SK-N-MC (cell line): Measurements from ENCODE around the gene NKD1.
A peak's percentile ranks its signal among the peaks of the same experiment; 100 is the strongest.
"Not testable (repeated sequence)": the region's sequence is repeated elsewhere in the genome, so short reads cannot be mapped to it uniquely, and the experiment has no call there.

Experiments
- DNase-seq: peaks from one replicate; pipeline ENCODE4 v3.0.0-alpha.2; 2011; ENCODE audit warnings: low read depth, low spot score
- H3K27ac ChIP-seq: fragments of 200-600 bp; sonication (generic); 2 replicates; pipeline ENCODE4 v1.5.1; 2016; ENCODE audit warnings: mixed run types
- H3K36me3 ChIP-seq: fragments of 200-600 bp; sonication (generic); 2 replicates; pipeline ENCODE4 v1.6.1; 2017; ENCODE audit warnings: antibody characterized with exemption, low read length, mixed read lengths; ENCODE audit not compliant: insufficient read depth
- H3K4me3 ChIP-seq: fragments of 200-600 bp; sonication (generic); 2 replicates; pipeline ENCODE4 v1.5.1; 2016
- H3K9ac ChIP-seq: fragments of 200-600 bp; sonication (generic); 2 replicates; pipeline ENCODE4 v1.8.0; 2017; ENCODE audit warnings: mixed run types, mixed read lengths; ENCODE audit not compliant: insufficient read length
- H3K9me3 ChIP-seq: fragments of 200-600 bp; sonication (generic); 2 replicates; pipeline ENCODE4 v1.6.1; 2017; ENCODE audit warnings: low read depth, mild to moderate bottlenecking, antibody characterized with exemption, low read length, moderate library complexity, mixed read lengths
- EZH2 ChIP-seq: fragments of 200-600 bp; sonication (generic); IDR thresholded peaks from one replicate; pipeline ENCODE4 v1.6.1; 2017; ENCODE audit warnings: antibody characterized with exemption
- FOXP2 ChIP-seq: optimal IDR thresholded peaks from 2 replicates; pipeline ENCODE3; 2011; ENCODE audit warnings: mild to moderate bottlenecking, moderate library complexity; ENCODE audit not compliant: insufficient read depth; ENCODE audit errors: extremely low read length, control extremely low read depth
- POLR2AphosphoS5 ChIP-seq: IDR thresholded peaks from 2 replicates; pipeline ENCODE4 v1.6.1; 2012; ENCODE audit warnings: mild to moderate bottlenecking, low read depth, low read length, borderline replicate concordance

NKD1 gene, protein sequence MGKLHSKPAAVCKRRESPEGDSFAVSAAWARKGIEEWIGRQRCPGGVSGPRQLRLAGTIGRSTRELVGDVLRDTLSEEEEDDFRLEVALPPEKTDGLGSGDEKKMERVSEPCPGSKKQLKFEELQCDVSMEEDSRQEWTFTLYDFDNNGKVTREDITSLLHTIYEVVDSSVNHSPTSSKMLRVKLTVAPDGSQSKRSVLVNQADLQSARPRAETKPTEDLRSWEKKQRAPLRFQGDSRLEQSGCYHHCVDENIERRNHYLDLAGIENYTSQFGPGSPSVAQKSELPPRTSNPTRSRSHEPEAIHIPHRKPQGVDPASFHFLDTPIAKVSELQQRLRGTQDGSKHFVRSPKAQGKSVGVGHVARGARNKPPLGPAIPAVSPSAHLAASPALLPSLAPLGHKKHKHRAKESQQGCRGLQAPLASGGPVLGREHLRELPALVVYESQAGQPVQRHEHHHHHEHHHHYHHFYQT

DNA sequence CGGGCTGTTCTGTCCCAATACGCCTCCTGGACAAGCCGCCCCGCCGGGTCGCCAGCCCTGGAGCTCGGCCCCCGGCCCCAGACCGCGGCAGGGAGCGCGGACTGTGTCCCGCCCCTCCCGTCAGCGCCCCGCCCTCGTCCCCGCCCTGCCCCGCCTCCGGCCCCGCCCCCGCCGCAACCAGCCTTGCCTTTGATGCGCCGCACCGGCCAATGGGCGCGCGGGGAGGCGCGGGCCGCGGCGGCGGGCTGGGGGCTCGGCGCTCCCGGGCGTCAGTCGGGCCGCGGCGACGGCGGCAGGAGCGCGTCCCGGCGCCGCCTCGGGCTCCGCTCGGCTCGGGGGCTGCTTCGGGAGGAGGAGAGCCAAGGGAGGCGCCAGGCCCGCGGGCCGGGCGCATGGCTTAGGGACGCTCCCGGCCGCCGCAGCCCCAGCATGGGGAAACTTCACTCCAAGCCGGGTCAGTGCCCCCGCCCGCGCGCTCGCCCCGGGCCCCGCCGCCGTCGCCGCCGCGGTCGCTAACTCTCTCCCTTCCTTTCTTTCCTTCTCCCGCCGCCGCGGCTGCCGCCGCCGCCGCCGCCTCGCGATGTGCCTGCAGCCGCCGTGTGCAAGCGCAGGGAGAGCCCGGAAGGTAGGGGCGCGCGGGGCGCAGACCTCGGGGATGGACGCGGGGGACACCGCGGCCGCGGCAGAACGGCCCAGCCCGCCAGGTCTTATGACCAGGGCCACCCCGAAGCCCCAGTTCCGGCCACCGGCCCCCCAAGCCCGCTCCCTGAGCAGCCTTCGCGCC lies at the start of gene NKD1:
TSS of gene NKD1 (plus strand) at position 272 of the 784 bp plus-strand sequence. CDS start at position 430, 158 bp downstream.
- H3K36me3 ChIP-seq = no peaks in the 10 kb centered on the region
- H3K9ac ChIP-seq = no peak within 1 kb of the TSS
- H3K27ac ChIP-seq = no peak within 1 kb of the TSS
- TF ChIP-seq POLR2AphosphoS5 = no peak
- no peak for TF ChIP-seq FOXP2
- H3K4me3 ChIP-seq = peak within 1 kb of the TSS; percentile 64
- DNase-seq = no peak
- no peaks in the 10 kb centered on the region for H3K9me3 ChIP-seq

DNA sequence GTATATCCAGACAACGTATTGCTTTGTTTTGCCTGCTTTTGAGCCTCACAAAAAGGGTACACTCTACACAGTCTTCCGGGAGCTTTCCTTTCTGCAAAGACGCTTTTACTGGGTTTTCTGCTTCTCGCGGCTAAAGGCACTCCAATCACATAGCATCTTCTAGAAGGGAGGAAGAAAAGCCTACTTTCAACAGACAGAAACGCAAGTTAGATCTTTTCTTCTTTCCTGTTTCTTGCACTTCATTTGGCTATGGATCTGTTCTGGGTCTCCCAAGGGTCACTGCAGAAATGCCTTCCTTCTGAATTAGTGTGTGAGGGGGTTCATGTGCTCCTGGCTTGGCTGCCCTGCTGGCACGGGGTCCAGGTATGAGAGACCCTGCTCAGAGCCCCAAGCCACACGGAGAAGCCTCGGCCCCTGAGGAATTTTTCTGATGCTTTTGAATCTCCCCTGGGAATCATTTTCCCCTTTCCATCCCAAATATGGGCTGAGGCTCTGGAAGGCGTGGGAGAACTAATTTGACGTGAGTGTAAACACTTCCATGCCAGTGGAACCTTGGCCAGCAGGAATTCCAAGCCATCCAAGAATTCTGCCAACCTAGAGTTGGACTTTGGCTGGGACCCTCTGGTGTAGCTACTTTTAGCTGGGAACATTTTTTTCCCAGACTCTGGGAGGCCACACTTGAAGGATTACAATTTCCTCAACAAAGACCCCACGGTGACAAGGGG lies 49.6 kb upstream of the NKD1 start:
- Histone ChIP-seq H3K9ac (no peak overlapping the region), H3K36me3 (no peaks in the 10 kb centered on the region), H3K9me3 (no peaks in the 10 kb centered on the region), H3K27ac (no peak overlapping the region), H3K4me3 (no peak overlapping the region)
- DNase-seq = no peak
- TF ChIP-seq FOXP2 (no peak), POLR2AphosphoS5 (no peak)

DNA sequence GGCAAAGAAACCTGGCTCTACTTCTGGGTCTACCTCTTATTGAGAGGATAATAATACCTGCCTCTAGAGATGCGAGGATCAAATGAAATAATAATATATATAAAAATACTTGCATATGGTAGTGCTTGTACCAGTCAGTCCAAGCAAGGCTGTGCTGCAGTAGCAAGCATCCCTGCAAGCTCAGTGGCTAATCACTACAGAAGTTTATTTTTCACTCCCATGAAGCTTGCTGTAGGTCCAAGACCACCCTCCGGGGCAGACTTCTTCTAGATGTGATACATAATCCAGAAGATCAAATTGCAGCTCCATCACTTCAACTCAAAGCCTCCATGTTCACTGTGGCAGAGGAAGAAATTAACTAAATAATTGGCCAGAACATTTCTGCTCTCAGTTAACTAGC lies 48.9 kb upstream of the NKD1 start:
- no peak for TF ChIP-seq POLR2AphosphoS5
- no peak for TF ChIP-seq EZH2
- no peak for TF ChIP-seq FOXP2
- H3K9me3 ChIP-seq = no peaks in the 10 kb centered on the region
- no peak overlapping the region for H3K9ac ChIP-seq
- no peaks in the 10 kb centered on the region for H3K36me3 ChIP-seq
- H3K4me3 ChIP-seq = no peak overlapping the region
- no peak overlapping the region for H3K27ac ChIP-seq
- DNase-seq = no peak

DNA sequence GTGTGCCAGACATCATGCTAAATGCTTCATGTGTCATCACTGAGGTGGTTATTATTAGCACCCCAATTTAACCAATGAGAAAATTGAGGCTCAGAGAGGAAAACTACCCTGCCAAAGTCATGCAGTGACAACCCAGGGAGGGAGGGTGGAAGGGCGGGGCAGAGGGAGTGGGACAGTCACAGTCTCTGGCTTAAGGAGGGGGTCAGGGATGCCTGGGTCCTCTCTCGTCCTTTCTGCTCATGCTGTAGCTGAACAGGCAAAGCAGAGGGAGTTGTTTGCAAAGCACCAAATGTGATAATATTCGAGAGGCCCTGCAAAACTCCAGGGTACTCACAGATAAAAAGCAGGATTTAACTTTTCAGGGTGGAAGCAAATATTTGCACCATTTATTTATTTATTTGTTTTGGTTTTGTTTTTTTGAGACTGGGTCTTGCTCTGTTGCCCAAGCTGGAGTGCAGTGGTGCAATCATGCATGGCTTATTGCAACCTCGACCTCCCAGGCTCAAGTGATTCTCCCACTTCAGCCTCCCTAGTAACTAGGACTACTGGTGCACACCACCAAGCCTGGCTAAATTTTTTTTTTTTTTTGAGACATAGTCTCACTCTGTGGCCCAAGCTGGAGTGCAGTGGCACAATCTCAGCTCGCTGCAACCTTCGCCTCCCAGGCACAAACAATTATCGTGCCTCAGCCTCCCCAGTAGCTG lies 47.9 kb upstream of the NKD1 start:
- Histone ChIP-seq H3K9ac (no peak overlapping the region), H3K27ac (no peak overlapping the region), H3K4me3 (no peak overlapping the region), H3K9me3 (no peaks in the 10 kb centered on the region), H3K36me3 (no peaks in the 10 kb centered on the region)
- TF ChIP-seq EZH2 = no peak
- no peak for TF ChIP-seq POLR2AphosphoS5
- no peak for DNase-seq

DNA sequence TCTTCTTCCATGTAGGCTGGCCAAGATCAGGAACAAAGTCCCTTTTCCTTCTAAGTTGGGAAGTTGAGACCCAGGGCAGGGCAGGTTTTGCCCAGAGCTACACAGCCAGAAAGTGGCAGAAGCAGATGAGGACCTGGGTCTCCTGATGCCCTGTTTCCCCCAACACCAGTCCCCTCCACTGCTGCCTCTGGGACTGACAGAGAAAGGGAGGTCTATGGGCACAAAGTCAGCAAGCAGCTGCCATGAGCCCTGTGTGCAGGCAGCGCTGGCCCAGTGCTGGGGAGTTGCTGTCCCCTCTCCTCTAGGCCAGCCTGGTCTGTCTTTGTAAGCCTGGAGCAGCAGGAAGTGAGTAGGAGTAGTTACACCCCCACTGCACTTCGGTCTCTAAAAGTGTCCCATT lies 46.9 kb upstream of the NKD1 start:
- TF ChIP-seq EZH2 (no peak), POLR2AphosphoS5 (no peak), FOXP2 (no peak)

DNA sequence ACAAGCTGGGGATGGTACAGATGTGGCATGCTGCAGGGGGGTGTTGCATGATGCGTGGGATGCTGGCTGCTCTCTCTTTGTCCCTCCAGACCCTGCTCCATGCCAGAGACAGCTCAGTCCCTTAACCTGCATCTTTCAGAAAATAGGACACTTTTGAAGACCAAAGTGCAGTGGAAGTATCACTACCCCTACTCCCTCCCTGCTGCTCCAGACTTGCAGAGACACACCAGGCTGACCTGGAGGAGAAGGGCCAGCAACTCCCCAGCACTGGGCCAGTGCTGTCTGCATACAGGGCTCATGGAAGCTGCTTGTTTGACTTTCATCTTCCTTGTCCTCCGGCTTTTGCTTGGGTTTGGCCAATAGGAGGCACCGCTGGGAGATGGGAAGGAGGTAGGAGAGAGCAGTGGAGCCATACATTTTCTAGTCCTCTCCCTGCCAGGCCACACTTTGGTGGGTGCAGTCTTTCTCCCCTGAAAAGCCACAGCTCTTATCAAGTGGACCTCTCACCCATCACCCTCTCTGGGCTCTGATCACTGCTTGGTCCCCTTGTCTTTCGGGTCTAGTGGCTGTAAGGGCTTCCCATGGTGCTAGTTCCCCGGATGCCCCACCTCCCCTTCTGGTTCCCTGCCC lies 46.1 kb upstream of the NKD1 start:
- Histone ChIP-seq H3K9me3 (no peaks in the 10 kb centered on the region), H3K27ac (no peak overlapping the region), H3K9ac (no peak overlapping the region), H3K36me3 (no peaks in the 10 kb centered on the region), H3K4me3 (no peak overlapping the region)
- no peak for TF ChIP-seq EZH2
- TF ChIP-seq FOXP2 = no peak
- no peak for TF ChIP-seq POLR2AphosphoS5
- no peak for DNase-seq

More for the DNA sequence above, 46.9 kb upstream of the NKD1 start:
- no peak overlapping the region for H3K9ac ChIP-seq
- no peak for DNase-seq
- no peak overlapping the region for H3K4me3 ChIP-seq
- no peaks in the 10 kb centered on the region for H3K36me3 ChIP-seq
- no peak overlapping the region for H3K27ac ChIP-seq
- H3K9me3 ChIP-seq = no peaks in the 10 kb centered on the region

DNA sequence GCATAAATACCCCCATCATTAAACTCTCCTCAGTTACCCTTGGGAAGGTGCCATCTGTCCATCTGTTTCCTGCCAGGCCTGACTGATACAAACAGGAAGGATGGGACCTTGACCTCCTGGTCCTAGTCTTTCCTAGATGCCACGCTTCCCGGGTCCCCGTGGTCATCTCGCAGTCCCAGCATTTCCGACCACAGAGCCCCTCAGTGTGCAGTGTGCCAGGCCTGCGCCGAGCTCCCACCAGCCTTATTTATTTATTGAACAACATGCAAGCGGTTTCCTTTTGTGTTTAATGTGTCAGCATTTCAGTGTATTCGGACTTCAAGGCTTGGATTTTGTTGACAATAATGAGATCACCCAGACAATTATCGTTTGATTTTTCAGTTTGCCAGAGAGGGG lies 45.6 kb upstream of the NKD1 start:
- Histone ChIP-seq H3K4me3 (no peak overlapping the region), H3K36me3 (no peaks in the 10 kb centered on the region), H3K27ac (no peak overlapping the region), H3K9me3 (no peaks in the 10 kb centered on the region), H3K9ac (no peak overlapping the region)
- DNase-seq = no peak
- no peak for TF ChIP-seq EZH2
- TF ChIP-seq FOXP2 = no peak
- TF ChIP-seq POLR2AphosphoS5 = no peak

DNA sequence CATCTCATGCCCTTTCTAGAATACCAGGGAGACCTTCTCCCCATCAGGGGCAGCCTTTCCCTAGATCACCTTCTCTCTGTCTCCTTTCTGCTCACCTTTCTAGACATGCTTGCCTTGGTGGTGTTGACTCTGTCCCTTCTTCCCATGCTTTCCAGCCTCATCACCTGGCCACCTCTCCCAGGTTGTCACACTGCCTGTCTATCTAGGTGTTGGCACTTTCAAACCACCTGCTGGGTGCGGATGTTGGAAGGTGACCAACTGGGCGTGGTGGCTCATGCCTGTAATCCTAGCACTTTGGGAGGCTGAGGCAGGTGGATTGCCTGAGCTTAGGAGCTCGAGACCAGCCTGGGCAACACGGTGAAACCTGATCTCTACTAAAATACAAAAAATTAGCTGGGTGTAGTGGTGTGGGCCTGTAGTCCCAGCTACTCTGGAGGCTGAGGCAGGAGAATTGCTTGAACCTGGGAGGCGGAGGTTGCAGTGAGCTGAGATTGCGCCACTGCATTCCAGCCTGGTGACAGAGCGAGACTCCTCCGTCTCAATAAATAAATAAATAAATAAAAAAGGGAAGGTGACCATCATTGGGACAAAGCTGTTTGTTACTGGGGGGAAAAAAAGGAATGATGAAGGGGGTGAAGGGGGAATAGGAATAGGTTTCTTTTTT lies 44.2 kb upstream of the NKD1 start:
- not testable (repeated sequence) for H3K27ac ChIP-seq, H3K4me3 ChIP-seq, H3K9me3 ChIP-seq, H3K36me3 ChIP-seq, DNase-seq, H3K9ac ChIP-seq
